GM21723 (cell line): ENCODE data around the gene ZGLP1.
"Not testable (repeated sequence)": the region's sequence is repeated elsewhere in the genome, so short reads cannot be mapped to it uniquely, and the experiment has no call there.

Experiments
- ATAC-seq: cut with Tn5 transposase; IDR thresholded peaks from one replicate; pipeline ENCODE4 v1.9.1; 2021; ENCODE audit warnings: mild to moderate bottlenecking, moderate library complexity; ENCODE audit not compliant: unreplicated experiment

The ZGLP1 gene

GRCh38 chr19:10282043-10282442 lies 27.6 kb downstream of the ZGLP1 start:
- ATAC-seq = not testable (repeated sequence)

GRCh38 chr19:10279737-10280442 lies 29.7 kb downstream of the ZGLP1 start:
- no peak for ATAC-seq

DNA sequence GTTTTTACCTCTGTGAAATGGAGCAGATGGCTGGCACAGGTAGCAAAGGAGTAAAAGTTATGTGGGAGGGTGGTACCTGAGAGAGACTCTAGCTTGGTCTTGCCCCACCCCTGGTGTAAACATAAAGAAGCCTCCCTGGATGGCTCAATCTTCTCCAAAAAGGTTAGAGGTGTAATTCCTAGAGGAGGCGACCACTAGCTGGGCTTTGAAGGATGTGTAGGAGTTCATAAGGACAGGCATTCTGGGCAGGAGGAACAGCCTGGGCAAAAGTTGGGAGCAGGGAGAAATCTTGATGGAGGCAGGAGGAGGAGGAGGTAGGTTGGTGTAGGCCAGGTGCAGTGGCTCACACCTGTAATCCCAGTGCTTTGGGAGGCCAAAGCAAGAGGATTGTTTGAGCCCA lies 30.7 kb downstream of the ZGLP1 start:
- no peak for ATAC-seq

DNA sequence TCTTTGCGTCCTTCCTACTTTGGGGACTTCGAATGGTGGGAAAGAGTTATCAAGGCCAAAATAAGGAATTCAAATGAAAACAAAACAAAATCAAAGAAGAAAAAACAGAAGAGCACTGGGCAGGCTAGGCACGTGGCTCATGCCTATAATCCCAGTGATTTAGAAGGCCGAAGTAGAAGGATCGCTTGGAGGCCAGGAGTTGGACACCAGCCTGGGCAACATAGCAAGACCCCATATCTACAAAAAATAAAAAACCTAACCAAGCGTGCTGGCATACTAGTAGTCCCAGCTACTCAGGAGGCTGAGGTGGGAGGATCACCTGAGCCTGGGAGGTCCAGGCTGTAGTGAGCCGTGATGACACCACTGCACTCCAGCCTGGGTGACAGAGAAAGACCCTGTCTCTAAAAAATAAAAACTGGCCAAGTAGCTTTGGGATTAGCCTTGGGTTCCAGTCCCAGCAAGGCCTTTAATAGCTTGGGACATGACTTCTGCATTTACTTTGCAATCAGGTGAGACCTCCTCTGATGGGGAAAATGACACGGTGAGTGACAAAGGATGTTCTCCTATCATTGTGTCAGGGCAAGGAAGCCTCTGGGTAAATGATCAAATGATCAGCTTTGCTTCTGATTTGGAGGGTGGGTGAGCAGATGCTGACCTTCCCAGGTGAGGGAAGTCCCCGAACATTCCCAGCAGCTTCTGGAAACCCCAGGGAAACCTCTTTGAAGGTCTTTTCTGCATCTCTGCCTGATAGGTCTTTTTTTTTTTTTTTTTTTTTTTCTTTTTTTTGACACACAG lies 31.6 kb downstream of the ZGLP1 start:
- ATAC-seq = no peak

GRCh38 chr19:10274589-10274988 lies 35.0 kb downstream of the ZGLP1 start:
- no peak for ATAC-seq

- peak; percentile 29 for ATAC-seq
Observed at GRCh38 chr19:10271543-10272086, 38.0 kb downstream of the ZGLP1 start.

- ATAC-seq = peak; percentile 45
Observed at GRCh38 chr19:10270616-10271394, 38.8 kb downstream of the ZGLP1 start, which contains the start of gene ICAM1. Gene ICAM1, plus strand, starts transcription at chr19:10271120. Its CDS starts 40 bp downstream, at chr19:10271160.

- peak; percentile 44 for ATAC-seq
Observed at GRCh38 chr19:10270180-10270615, 39.4 kb downstream of the ZGLP1 start.

GRCh38 chr19:10269333-10270179 lies 40.1 kb downstream of the ZGLP1 start:
- peak; percentile 39 for ATAC-seq

GRCh38 chr19:10268071-10268470 lies 41.5 kb downstream of the ZGLP1 start:
- no peak for ATAC-seq

DNA sequence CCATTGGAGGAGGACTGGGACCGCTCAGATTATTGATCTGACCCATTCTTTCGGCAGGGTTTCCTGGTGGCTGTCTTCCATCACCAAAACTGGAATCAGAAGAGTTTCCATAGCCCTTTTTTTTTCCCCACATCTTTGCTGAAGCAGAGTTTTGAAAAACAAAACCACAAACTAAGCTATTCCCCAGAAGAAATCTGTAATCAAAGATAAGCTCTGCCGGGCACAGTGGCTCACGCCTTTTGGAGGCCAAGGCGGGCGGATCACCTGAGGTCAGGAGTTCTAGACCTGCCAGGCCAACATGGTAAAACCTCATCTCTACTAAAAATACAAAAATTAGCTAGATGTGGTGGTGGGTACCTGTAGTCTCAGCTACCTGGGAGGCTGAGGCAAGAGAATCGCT lies 42.9 kb downstream of the ZGLP1 start:
- no peak for ATAC-seq

- no peak for ATAC-seq
Observed at GRCh38 chr19:10262771-10263170, 46.8 kb downstream of the ZGLP1 start.

DNA sequence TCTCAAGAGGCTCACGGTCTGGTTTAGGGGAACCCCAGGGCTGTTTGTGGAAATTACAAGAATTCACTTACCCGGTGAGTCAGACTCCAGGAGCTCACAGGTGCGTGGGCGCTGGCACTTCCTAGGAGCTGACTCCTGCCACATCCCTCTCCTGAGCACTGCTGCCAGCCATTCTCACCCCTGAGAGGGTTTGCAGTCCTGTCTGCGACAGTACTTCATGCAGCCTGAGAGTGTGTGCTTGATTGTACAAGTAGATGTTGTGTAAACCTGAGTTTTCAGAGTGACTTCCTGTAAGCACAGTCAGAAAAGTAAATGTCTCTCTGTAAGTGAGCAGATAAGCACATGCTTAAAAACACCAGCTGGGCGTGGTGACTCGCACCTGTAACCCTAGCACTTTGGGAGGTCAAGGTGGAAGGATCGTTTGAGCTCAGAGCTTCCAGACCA lies 49.5 kb downstream of the ZGLP1 start:
- no peak for ATAC-seq

DNA sequence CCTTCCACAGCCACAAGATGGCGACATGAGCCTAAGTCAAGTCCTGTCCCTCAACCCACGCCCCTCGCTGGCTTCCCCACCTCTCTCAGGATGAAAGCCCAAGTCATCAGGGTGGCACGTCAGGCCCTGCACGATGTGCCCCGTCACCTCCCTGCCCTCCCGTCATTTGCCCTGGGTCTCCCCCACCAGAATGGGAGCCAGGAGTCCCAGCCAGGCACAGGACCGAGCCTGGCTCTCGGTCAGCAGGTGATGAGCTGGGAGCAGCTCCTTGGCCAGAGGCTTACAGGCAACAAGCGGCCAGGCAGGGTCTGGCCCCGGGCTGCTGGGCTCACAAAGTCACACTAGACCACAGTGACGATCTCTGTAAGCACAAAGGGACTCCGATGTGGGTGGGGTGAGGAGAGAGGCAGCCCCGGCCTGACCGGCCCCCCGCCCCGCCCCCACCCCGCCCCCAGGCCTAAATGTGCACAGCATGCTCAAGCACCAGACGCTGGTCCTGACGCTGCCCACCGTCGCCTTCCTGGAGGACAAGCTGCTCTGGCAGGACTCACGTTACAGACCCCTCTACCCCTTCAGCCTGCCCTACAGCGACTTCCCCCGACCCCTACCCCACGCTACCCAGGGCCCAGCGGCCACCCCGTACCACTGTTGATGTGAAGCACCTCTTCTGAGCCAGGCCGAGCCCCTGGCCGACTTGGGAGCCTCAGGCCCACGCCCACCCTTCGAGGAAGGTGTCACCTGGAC lies 50.3 kb downstream of the ZGLP1 start:
- no peak for ATAC-seq

DNA sequence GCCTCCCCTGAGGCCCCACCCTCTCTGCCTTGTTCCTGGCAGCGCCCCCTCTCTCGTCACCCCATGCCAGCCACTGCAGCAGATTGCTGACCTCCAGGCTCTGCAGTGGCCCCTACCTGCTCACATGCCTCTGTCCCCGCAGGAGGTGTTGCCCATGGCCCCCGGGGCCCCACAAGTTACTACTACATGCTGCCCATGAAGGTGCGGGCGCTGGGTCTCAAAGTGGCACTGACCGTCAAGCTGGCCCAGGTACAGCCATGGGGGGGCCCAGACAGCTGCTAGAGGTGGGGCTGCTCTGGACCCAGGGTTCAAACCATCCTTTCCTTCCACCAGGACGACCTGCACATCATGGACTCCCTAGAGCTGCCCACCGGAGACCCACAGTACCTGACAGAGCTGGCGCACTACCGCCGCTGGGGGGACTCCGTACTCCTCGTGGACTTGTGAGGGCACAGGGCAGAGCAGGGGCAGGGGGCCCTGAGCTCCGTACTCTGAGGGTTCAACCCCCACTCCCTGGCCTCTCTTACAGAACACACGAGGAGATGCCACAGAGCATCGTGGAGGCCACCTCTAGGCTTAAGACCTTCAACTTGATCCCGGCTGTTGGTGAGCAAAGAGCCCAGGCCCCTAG lies 51.4 kb downstream of the ZGLP1 start:
- no peak for ATAC-seq

- no peak for ATAC-seq
Observed at GRCh38 chr19:10256970-10257615, 52.5 kb downstream of the ZGLP1 start.

- no peak for ATAC-seq
Observed at GRCh38 chr19:10256551-10256950, 53.1 kb downstream of the ZGLP1 start.

DNA sequence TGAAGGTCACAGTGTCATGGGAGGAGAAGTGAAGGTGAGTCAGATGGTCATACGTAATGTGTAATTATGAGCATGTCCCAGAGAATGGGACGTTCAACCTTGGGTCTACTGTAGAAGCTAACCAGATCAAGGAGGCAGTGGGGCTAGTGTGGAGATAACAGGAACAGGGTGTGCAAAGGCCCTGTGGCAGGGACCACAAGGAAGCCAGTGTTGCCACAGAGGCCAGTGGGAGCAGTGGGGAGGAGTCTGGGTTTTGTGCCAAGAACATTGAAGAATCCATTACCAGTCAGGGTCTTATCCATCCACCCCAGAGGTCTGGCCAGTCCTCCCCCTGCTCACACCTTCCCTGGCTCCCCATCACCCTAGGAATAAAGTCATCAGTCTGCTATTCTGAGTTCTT lies 54.3 kb downstream of the ZGLP1 start:
- no peak for ATAC-seq
